Smooth muscle cell (in vitro differentiated cells): Measurements from ENCODE around the gene NOS1AP. TPM values are rescaled to one million over a fixed set of nuclear protein-coding genes. Genes with fewer than 3 reads are reported as not detected.

Experiments
- DNase-seq: peaks from one replicate; lab custom pipeline; 2025; ENCODE audit not compliant: unreplicated experiment; lab: John Stamatoyannopoulos, UW
- H2AFZ ChIP-seq: fragments of 200-600 bp; sonication (generic); 2 replicates; pipeline ENCODE4 v1.6.0; 2016; ENCODE audit warnings: antibody characterized with exemption, low read depth, mild to moderate bottlenecking
- H3F3A ChIP-seq: fragments of 200-600 bp; sonication (generic); 2 replicates; pipeline ENCODE4 v1.6.0; 2017; ENCODE audit warnings: antibody characterized with exemption, low read depth
- H3K27ac ChIP-seq: fragments of 200-600 bp; sonication (generic); 2 replicates; pipeline ENCODE4 v1.5.1; 2016; ENCODE audit warnings: low read depth, mild to moderate bottlenecking
- H3K27me3 ChIP-seq: fragments of 200-600 bp; sonication (generic); 2 replicates; pipeline ENCODE4 v1.6.1; 2016; ENCODE audit warnings: low read depth, mild to moderate bottlenecking
- H3K36me3 ChIP-seq: fragments of 200-600 bp; sonication (generic); 2 replicates; pipeline ENCODE4 v1.5.1; 2016; ENCODE audit warnings: low read depth
- H3K4me1 ChIP-seq: fragments of 200-600 bp; sonication (generic); 2 replicates; pipeline ENCODE4 v1.5.1; 2016; ENCODE audit warnings: low read depth
- H3K4me2 ChIP-seq: fragments of 200-600 bp; sonication (generic); 2 replicates; pipeline ENCODE4 v1.6.0; 2016; ENCODE audit warnings: mild to moderate bottlenecking
- H3K4me3 ChIP-seq: fragments of 200-600 bp; sonication (generic); 2 replicates; pipeline ENCODE4 v1.5.1; 2016; ENCODE audit warnings: mild to moderate bottlenecking
- H3K79me2 ChIP-seq: fragments of 200-600 bp; sonication (generic); 2 replicates; pipeline ENCODE4 v1.6.0; 2016; ENCODE audit warnings: low read depth, mild to moderate bottlenecking
- H3K9ac ChIP-seq: fragments of 200-600 bp; sonication (generic); 2 replicates; pipeline ENCODE4 v1.6.0; 2016; ENCODE audit warnings: low read depth
- H3K9me3 ChIP-seq: fragments of 200-600 bp; sonication (generic); replicated peaks from 2 replicates; pipeline ENCODE4 v1.5.1; 2016; ENCODE audit warnings: low read depth
- H4K20me1 ChIP-seq: fragments of 200-600 bp; sonication (generic); 2 replicates; pipeline ENCODE4 v1.6.0; 2016; ENCODE audit warnings: low read depth
- CTCF ChIP-seq: fragments of 200-600 bp; sonication (generic); IDR thresholded peaks from 2 replicates; pipeline ENCODE4 v1.5.1; 2017; ENCODE audit warnings: borderline replicate concordance, mild to moderate bottlenecking, antibody characterized with exemption; ENCODE audit not compliant: insufficient read depth, poor library complexity, severe bottlenecking
- WGBS: methylation state at CpG from one replicate; pipeline ENCODE4 v1.1.7; 2016; ENCODE audit warnings: low lambda C conversion rate; 5-methylcytosine and 5-hydroxymethylcytosine counted together
- polyA plus RNA-seq: library from polyadenylated mRNA; unstranded; fragments of >200 nt; fragmentation: Nextera tagmentation; extraction: Ambion mirVana; gene quantifications from 2 replicates; pipeline ENCODE4 v1.2.1, GENCODE V29; 2016
- total RNA-seq: library from RNA; depleted of rRNA; stranded (reverse); fragments of >200 nt; gene quantifications from 2 replicates; pipeline ENCODE4 v1.2.3, GENCODE V29; 2014

NOS1AP gene
- total and polyA plus RNA-seq, 2 experiments from 2014 or later = 0.54 to 0.80 TPM

GRCh38 chr1:162107911-162108310, 38.4 kb downstream of the NOS1AP start:
- no peak overlapping the region for H3K9ac ChIP-seq
- H2AFZ ChIP-seq = no peak overlapping the region
- H4K20me1 ChIP-seq = no peaks in the 10 kb centered on the region
- no peak for DNase-seq
- no peaks in the 10 kb centered on the region for H3K9me3 ChIP-seq
- no peak overlapping the region for H3K27ac ChIP-seq
- no peak overlapping the region for H3K4me2 ChIP-seq
- no peaks in the 10 kb centered on the region for H3K27me3 ChIP-seq
- H3F3A ChIP-seq = no peaks in the 10 kb centered on the region
- H3K4me3 ChIP-seq = no peak overlapping the region
- no peaks in the 10 kb centered on the region for H3K4me1 ChIP-seq
- H3K36me3 ChIP-seq = no peaks in the 10 kb centered on the region
- 80% methylated on average over 3 of the region's 3 CpGs for WGBS
- TF ChIP-seq CTCF = no peak
- H3K79me2 ChIP-seq = no peaks in the 10 kb centered on the region

- Histone ChIP-seq H3K79me2 (no peaks in the 10 kb centered on the region), H3K36me3 (no peaks in the 10 kb centered on the region), H3F3A (no peaks in the 10 kb centered on the region), H2AFZ (no peak overlapping the region), H3K4me1 (no peaks in the 10 kb centered on the region), H3K4me2 (no peak overlapping the region), H3K9ac (no peak overlapping the region), H3K27me3 (no peaks in the 10 kb centered on the region), H3K27ac (no peak overlapping the region), H4K20me1 (no peaks in the 10 kb centered on the region), H3K9me3 (no peaks in the 10 kb centered on the region), H3K4me3 (no peak overlapping the region)
- no peak for DNase-seq
- TF ChIP-seq CTCF = no peak
Measured at GRCh38 chr1:162108426-162108825, 38.9 kb downstream of the NOS1AP start.

- Histone ChIP-seq H3K4me2 (no peak overlapping the region), H3K4me1 (no peaks in the 10 kb centered on the region), H3F3A (no peaks in the 10 kb centered on the region), H3K36me3 (no peaks in the 10 kb centered on the region), H2AFZ (no peak overlapping the region), H3K9me3 (no peaks in the 10 kb centered on the region), H3K9ac (no peak overlapping the region), H3K27ac (no peak overlapping the region), H3K79me2 (no peaks in the 10 kb centered on the region), H3K27me3 (no peaks in the 10 kb centered on the region), H4K20me1 (no peaks in the 10 kb centered on the region), H3K4me3 (no peak overlapping the region)
- TF ChIP-seq CTCF = no peak
- no peak for DNase-seq
Measured at GRCh38 chr1:162110910-162111309, 41.4 kb downstream of the NOS1AP start.

GRCh38 chr1:162111572-162111971, 42.1 kb downstream of the NOS1AP start:
- no peak overlapping the region for H3K9ac ChIP-seq
- TF ChIP-seq CTCF = no peak
- no peaks in the 10 kb centered on the region for H3K36me3 ChIP-seq
- no peak overlapping the region for H3K27ac ChIP-seq
- H3K4me1 ChIP-seq = no peaks in the 10 kb centered on the region
- H3K4me2 ChIP-seq = no peak overlapping the region
- H4K20me1 ChIP-seq = no peaks in the 10 kb centered on the region
- WGBS = 91% methylated on average over 4 of the region's 4 CpGs
- no peak for DNase-seq
- no peaks in the 10 kb centered on the region for H3F3A ChIP-seq
- H3K9me3 ChIP-seq = no peaks in the 10 kb centered on the region
- no peaks in the 10 kb centered on the region for H3K27me3 ChIP-seq
- no peaks in the 10 kb centered on the region for H3K79me2 ChIP-seq
- no peak overlapping the region for H3K4me3 ChIP-seq
- H2AFZ ChIP-seq = no peak overlapping the region
